ENCODE measurements around the gene CAPRIN1. TPM values are rescaled to one million over a fixed set of nuclear protein-coding genes. Genes with fewer than 3 reads are reported as not detected.

CAPRIN1 gene
- polyA plus RNA-seq, 2 of the 4 experiments (the other 2 are of a cell fraction) = 159 to 255 TPM

DNA sequence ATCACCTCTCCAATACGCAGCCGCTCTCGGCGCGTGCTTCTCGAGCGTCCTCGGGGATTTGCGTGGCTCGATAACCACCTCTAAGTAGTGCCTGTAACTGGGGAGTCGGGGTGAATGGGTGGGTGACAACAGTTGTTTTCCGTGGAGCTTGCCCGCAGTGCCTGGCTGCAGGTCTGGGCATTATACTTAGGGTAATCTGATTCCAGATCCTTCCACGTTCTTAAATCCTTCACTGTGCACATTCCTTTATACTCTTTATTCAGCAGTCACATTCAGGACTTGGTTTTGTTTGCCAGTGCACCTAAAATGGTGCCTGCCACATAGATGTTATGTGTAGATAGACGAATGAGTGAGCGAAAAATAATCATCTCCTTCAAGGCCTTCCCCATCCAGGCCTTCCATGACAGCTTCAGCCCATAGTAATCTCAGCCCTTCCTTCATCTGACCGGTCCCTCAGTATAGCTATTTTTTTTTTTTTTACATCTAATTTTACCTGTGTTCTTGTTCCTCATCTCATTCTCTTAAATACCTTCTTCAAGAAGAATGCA is 54.5 kb downstream of the CAPRIN1 start (continued):
- TF ChIP-seq HMGXB4 (CRISPR knock-in tag; IDR thresholded peaks at IDR 0.05; ENCODE audit: borderline replicate concordance) = no peak

DNA sequence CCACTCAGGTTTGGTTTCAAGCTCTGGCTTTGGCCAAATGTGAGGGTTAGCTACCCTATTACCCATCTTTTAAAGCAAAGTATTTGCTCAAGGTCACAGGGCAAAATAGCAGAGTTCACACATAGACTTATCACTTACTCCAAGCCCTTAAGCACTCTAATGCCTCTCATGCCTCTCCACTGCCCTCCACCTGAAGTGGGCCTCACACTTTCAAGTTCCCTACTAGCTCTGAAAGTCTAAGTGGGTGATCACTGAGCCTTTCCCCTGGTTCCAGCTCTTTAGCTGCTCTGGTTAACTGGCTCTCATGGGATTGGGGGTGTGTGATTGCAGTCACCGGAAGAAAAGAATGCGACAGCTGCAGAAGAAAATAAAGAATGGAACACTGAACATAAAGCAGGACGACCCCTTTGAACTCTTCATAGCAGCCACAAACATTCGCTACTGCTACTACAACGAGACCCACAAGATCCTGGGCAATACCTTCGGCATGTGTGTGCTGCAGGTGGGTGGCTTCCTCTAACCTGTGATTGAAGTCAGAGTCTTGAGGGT is 60.3 kb downstream of the CAPRIN1 start:
- no peaks in the 10 kb centered on the region for H3K9me3 ChIP-seq
- ChIA-PET POLR2A (no interaction called here), CTCF (interaction anchor here (0.6 to 1.2 kb wide), 2 partner anchors 14 to 38 kb away, joined by 3 read pairs; no protein-coding TSS in a partner anchor)
- DNase-seq (ENCODE audit: low read depth in 1 of 2, low spot score in 1 of 2) (no peak), ATAC-seq (no peak), FAIRE-seq (no peak)
- H3K4me1 ChIP-seq = peaks cover 4% of the 10 kb centered on the region; the same call in 2 of the 3 replicates
- H3K27ac ChIP-seq = no peak overlapping the region
- TF ChIP-seq, protein P1, sequence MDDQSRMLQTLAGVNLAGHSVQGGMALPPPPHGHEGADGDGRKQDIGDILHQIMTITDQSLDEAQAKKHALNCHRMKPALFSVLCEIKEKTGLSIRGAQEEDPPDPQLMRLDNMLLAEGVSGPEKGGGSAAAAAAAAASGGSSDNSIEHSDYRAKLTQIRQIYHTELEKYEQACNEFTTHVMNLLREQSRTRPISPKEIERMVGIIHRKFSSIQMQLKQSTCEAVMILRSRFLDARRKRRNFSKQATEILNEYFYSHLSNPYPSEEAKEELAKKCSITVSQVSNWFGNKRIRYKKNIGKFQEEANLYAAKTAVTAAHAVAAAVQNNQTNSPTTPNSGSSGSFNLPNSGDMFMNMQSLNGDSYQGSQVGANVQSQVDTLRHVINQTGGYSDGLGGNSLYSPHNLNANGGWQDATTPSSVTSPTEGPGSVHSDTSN (IDR thresholded peaks at IDR 0.05) = no peak
- TF ChIP-seq MAFK (IDR thresholded peaks at IDR 0.05; ENCODE audit: partially characterized antibody) = no peak
- TF ChIP-seq RFX5 (IDR thresholded peaks at IDR 0.05) = no peak
- TF ChIP-seq JUN (IDR thresholded peaks at IDR 0.05) = no peak
- TF ChIP-seq CBX8 (IDR thresholded peaks at IDR 0.05) = no peak
- TF ChIP-seq HOXB13 (CRISPR knock-in tag; IDR thresholded peaks at IDR 0.05; ENCODE audit: low read depth) = no peak
- no peak for TF ChIP-seq GATA3 (IDR thresholded peaks at IDR 0.05; ENCODE audit: borderline replicate concordance)
- TF ChIP-seq CHD2 (IDR thresholded peaks at IDR 0.05; ENCODE audit: low read length, partially characterized antibody) = no peak
- no peak for TF ChIP-seq CBX2 (IDR thresholded peaks at IDR 0.05; ENCODE audit: borderline replicate concordance, low read depth)
- TF ChIP-seq HDAC2 (IDR thresholded peaks at IDR 0.05) = no peak
- TF ChIP-seq HOXB5 (CRISPR knock-in tag; IDR thresholded peaks at IDR 0.05) = no peak
- TF ChIP-seq MAZ (IDR thresholded peaks at IDR 0.05; ENCODE audit: borderline replicate concordance, low read depth, low read length) = no peak
- no peak for TF ChIP-seq ATOH8 (CRISPR knock-in tag; IDR thresholded peaks at IDR 0.05; ENCODE audit: low read depth)
- no peak for TF ChIP-seq KDM5A (IDR thresholded peaks at IDR 0.05)
- TF ChIP-seq TFCP2L1 (CRISPR knock-in tag; IDR thresholded peaks at IDR 0.05) = no peak
- WGBS (ENCODE audit: missing lambda C conversion rate) = 95% methylated on average over 6 of the region's 6 CpGs
- no peak overlapping the region for H3K4me2 ChIP-seq
- no peak overlapping the region for H3K4me3 ChIP-seq

DNA sequence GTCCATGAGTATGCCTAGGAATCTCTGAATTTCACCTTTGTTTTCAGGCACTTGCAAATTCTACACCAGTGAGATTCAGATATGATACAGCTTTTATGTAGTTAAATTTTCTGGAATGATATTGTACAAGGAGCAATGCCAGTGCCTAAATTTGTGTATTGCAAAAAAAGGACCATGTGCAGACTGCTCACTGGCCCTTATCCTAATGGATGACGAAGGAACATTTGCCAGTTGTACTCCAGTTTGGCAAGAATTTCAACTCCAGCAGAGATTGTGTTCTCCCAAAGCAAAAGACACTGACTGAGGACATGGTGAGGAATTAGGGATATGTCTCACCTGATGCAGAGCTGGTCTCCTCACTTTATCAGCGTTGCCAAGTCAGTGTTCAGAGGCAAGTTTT is 62.5 kb downstream of the CAPRIN1 start:
- no peak overlapping the region for H3K4me2 ChIP-seq
- H3K27ac ChIP-seq = no peak overlapping the region
- no peaks in the 10 kb centered on the region for H3K4me1 ChIP-seq
- TF ChIP-seq, protein P2, sequence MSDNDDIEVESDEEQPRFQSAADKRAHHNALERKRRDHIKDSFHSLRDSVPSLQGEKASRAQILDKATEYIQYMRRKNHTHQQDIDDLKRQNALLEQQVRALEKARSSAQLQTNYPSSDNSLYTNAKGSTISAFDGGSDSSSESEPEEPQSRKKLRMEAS (IDR thresholded peaks at IDR 0.05) = no peak
- TF ChIP-seq, protein P1 (IDR thresholded peaks at IDR 0.05) = no peak
- TF ChIP-seq POLR2AphosphoS2 (conservative IDR thresholded peaks at IDR 0.05; ENCODE audit: low read length) (no peak), FOSB (CRISPR knock-in tag; IDR thresholded peaks at IDR 0.05) (no peak), MAZ (IDR thresholded peaks at IDR 0.05; ENCODE audit: borderline replicate concordance, low read depth, low read length) (no peak), CHD2 (IDR thresholded peaks at IDR 0.05; ENCODE audit: low read length, partially characterized antibody) (no peak), MAFK (IDR thresholded peaks at IDR 0.05; ENCODE audit: partially characterized antibody) (no peak), HES2 (IDR thresholded peaks at IDR 0.05) (no peak), TFCP2L1 (CRISPR knock-in tag; IDR thresholded peaks at IDR 0.05) (no peak), FOSL2 (IDR thresholded peaks at IDR 0.05) (no peak), FOSL2 (CRISPR knock-in tag; IDR thresholded peaks at IDR 0.05) (no peak), HMGXB4 (CRISPR knock-in tag; IDR thresholded peaks at IDR 0.05; ENCODE audit: borderline replicate concordance) (no peak), CEBPB (IDR thresholded peaks at IDR 0.05) (no peak), JUNB (IDR thresholded peaks at IDR 0.05) (no peak)
- ChIA-PET CTCF (interaction anchor here (0.6 kb wide), 1 partner anchor 140 kb away, joined by 3 read pairs; no protein-coding TSS in a partner anchor), POLR2A (no interaction called here)
- H3K4me3 ChIP-seq = no peak overlapping the region
- no peak for FAIRE-seq
- no peak for ATAC-seq
- no peaks in the 10 kb centered on the region for H3K9me3 ChIP-seq
- WGBS (ENCODE audit: missing lambda C conversion rate) = 97% methylated on average over 2 of the region's 2 CpGs
- DNase-seq (ENCODE audit: low read depth in 1 of 2, low spot score in 1 of 2) = no peak
